GM12878 (cell line): Measurements from ENCODE around the gene UBE3B. TPM values are rescaled to one million over a fixed set of nuclear protein-coding genes. Genes with fewer than 3 reads are reported as not detected.

Experiments
- ATAC-seq: fragments of 200-7000 bp; cut with Tn5 transposase; 3 replicates; pipeline ENCODE4 v1.9.1; 2020; ENCODE audit warnings: mild to moderate bottlenecking, moderate library complexity
- BruUV-seq: library from RNA; stranded (reverse); fragments of 400-500 nt; replicated peaks from 2 replicates; lab custom pipeline; 2021; lab: Mats Ljungman, UMichigan
- CTCF ChIA-PET: fragments of 300-600 bp; sonication (Branson Sonifier 250); formaldehyde crosslinking; extraction: SDS; loops from one replicate; lab custom pipeline; 2021; ENCODE audit warnings: inconsistent platforms; lab: Yijun Ruan, JAX
- POLR2A ChIA-PET: fragments of 350-600 bp; formaldehyde crosslinking; extraction: SDS; loops from one replicate; lab custom pipeline; 2021; ENCODE audit warnings: inconsistent platforms; lab: Charles Lee
- RAD21 ChIA-PET: fragments of 300-600 bp; sonication (Branson Sonifier 250); formaldehyde crosslinking; loops from one replicate; lab custom pipeline; 2023; ENCODE audit warnings: antibody characterized with exemption; ENCODE audit not compliant: unreplicated experiment; lab: Charles Lee
- SMC1A ChIA-PET: fragments of 300-600 bp; sonication (Branson Sonifier 250); formaldehyde crosslinking; loops from one replicate; lab custom pipeline; 2023; ENCODE audit not compliant: unreplicated experiment, uncharacterized antibody; lab: Charles Lee
- DNase-seq: peaks from one replicate; pipeline ENCODE4 v3.0.0-alpha.2; 2011; ENCODE audit warnings: low read depth, low spot score
- FAIRE-seq: peaks from 3 replicates; lab custom pipeline; 2011; peaks lifted over from hg19 to GRCh38; lab: Jason Lieb, UNC
- H2AFZ ChIP-seq: 2 replicates; pipeline ENCODE4 v1.6.0; 2011; ENCODE audit warnings: low read depth, low read length, control low read depth; ENCODE audit not compliant: control insufficient read depth
- H3K27ac ChIP-seq: 2 replicates; pipeline ENCODE4 v1.5.1; 2011; ENCODE audit warnings: control low read depth; ENCODE audit not compliant: control insufficient read depth, insufficient read depth
- H3K27me3 ChIP-seq, 2 experiments: replicated peaks in 1 of 2; 2 replicates each; pipeline versions ENCODE4 v1.6.0 to v1.6.1; 2011; ENCODE audit warnings: low read length in 1 of 2; ENCODE audit not compliant: control insufficient read depth in 2 of 2, insufficient read depth in 2 of 2
- H3K36me3 ChIP-seq, 2 experiments: 2 replicates each; pipeline ENCODE4 v1.5.1; 2011; ENCODE audit warnings: low read length in 1 of 2; ENCODE audit not compliant: control insufficient read depth in 2 of 2, insufficient read depth in 2 of 2
- H3K4me1 ChIP-seq: 2 replicates; pipeline ENCODE4 v1.6.1; 2011; ENCODE audit warnings: mild to moderate bottlenecking, low read length, moderate library complexity, mixed read lengths; ENCODE audit not compliant: control insufficient read depth, insufficient read depth
- H3K4me2 ChIP-seq: 2 replicates; pipeline ENCODE4 v1.6.0; 2011; ENCODE audit warnings: control low read depth; ENCODE audit not compliant: control insufficient read depth, insufficient read depth
- H3K4me3 ChIP-seq: fragments of 200-600 bp; sonication (generic); 2 replicates; pipeline ENCODE4 v1.5.1; 2016
- H3K79me2 ChIP-seq: 2 replicates; pipeline ENCODE4 v1.6.0; 2011; ENCODE audit warnings: low read length; ENCODE audit not compliant: control insufficient read depth, insufficient read depth
- H3K9ac ChIP-seq: 2 replicates; pipeline ENCODE4 v1.8.0; 2011; ENCODE audit warnings: low read length, control low read depth, mixed read lengths; ENCODE audit not compliant: control insufficient read depth, insufficient read depth
- H3K9me3 ChIP-seq: replicated peaks from 3 replicates; pipeline ENCODE4 v1.5.1; 2011; ENCODE audit warnings: mild to moderate bottlenecking, low read length; ENCODE audit not compliant: control insufficient read depth, insufficient read depth
- H4K20me1 ChIP-seq: 2 replicates; pipeline ENCODE4 v1.6.0; 2011; ENCODE audit not compliant: control insufficient read depth, insufficient read depth
- NFIC ChIP-seq: IDR thresholded peaks from 2 replicates; pipeline ENCODE4 v1.6.1; 2012; ENCODE audit warnings: low read depth, mild to moderate bottlenecking, inconsistent platforms, low read length, moderate library complexity
- YBX1 ChIP-seq: fragments of 450-650 bp; IDR thresholded peaks from 2 replicates; pipeline ENCODE4 v1.6.1; 2016; ENCODE audit warnings: antibody characterized with exemption
- YY1 ChIP-seq: IDR thresholded peaks from 2 replicates; pipeline ENCODE4 v1.6.1; 2011; ENCODE audit warnings: low read depth, mild to moderate bottlenecking, low read length
- WGBS: methylation state at CpG from one replicate; pipeline ENCODE4 v1.1.6; 2016; ENCODE audit warnings: low lambda C conversion rate; ENCODE audit not compliant: insufficient replicate concordance, insufficient coverage; ENCODE audit errors: missing lambda C conversion rate; 5-methylcytosine and 5-hydroxymethylcytosine counted together
- in situ Hi-C: fragments of 300-500 bp; cut with MboI; formaldehyde crosslinking; loops from 9 replicates; pipeline ENCODE4 v1.14.3; 2018; ENCODE audit warnings: mixed read lengths
- intact Hi-C: fragments of 100-400 bp; cut with micrococcal nuclease; formaldehyde crosslinking; loops from one replicate; pipeline ENCODE4 v1.14.2; 2022; ENCODE audit not compliant: unreplicated experiment
- polyA plus RNA-seq, 11 experiments: library from polyadenylated mRNA; depleted of rRNA in 4 of 11; unstranded in 6 of 11; stranded (reverse) in 5 of 11; fragments of >200 nt; fragmentation: Nextera tagmentation in 4 of 11; fragmentation: Illumina TruSeq in 1 of 11; extraction: Ambion mirVana in 4 of 11; extraction: Trizol in 1 of 11; gene quantifications; 1 replicate in 1 of 11; 2 replicates in 10 of 11; pipeline versions ENCODE4 v1.2.1 to v1.2.3, GENCODE V29; 2011 to 2016; ENCODE audit warnings: inconsistent platforms in 2 of 11, missing spikeins in 2 of 11, low read depth in 1 of 11
- total RNA-seq, 4 experiments: library from RNA; depleted of rRNA in 3 of 4; stranded (reverse); fragments of >200 nt in 3 of 4; fragmentation: Illumina TruSeq in 1 of 4; extraction: Trizol in 1 of 4; gene quantifications; 2 replicates each; pipeline versions ENCODE4 v1.2.1 to v1.2.3, GENCODE V29; 2013 to 2021
- TF ChIP-seq, protein P1 (sequence below): IDR thresholded peaks from 2 replicates; pipeline ENCODE4 v1.6.1; 2011; ENCODE audit warnings: mild to moderate bottlenecking, low read depth, low read length, moderate library complexity; ENCODE audit not compliant: insufficient replicate concordance
- TF ChIP-seq, protein P2 (sequence below): fragments of 450-650 bp; IDR thresholded peaks from 2 replicates; pipeline ENCODE4 v1.6.1; 2017; ENCODE audit warnings: mild to moderate bottlenecking, moderate library complexity
- TF ChIP-seq, protein P3 (sequence below): fragments of 450-650 bp; conservative IDR thresholded peaks from 2 replicates; pipeline ENCODE4 v1.6.1; 2017; ENCODE audit warnings: mild to moderate bottlenecking, moderate library complexity

Gene UBE3B
- total and polyA plus RNA-seq, 10 of the 15 experiments (the other 5 are each of a cell fraction or from before 2014, with no cell fraction given) = 7.4 to 25.3 (median 17.1) TPM

DNA sequence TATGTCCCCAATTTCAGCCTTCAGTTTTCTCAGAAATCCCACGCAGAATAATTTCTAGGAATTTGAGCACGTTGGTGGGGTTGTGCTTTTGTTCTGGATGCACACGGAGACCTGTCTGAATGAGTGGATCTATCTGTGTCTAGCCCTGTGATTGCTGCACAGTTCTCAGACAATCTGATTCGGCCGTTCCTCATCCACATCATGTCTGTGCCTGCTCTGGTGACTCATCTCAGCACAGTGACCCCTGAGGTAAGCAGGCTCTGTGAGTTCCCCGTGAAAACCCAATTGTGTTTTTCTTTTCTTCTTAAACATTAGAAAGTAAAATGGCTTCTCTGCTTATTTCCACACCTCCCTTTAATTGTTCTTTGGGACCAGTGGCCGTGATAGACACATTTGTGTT is 20.2 kb downstream of the UBE3B start:
- in situ Hi-C loops (no loop called here), intact Hi-C loops (no loop called here)
- FAIRE-seq (no peak), DNase-seq (no peak), ATAC-seq (no peak)
- Histone ChIP-seq H3K4me3 (no peak overlapping the region), H3K79me2 (no peaks in the 10 kb centered on the region), H3K9ac (no peak overlapping the region), H3K27me3 (no peaks in the 10 kb centered on the region), H3K27ac (no peak overlapping the region), H3K4me1 (no peaks in the 10 kb centered on the region), H3K9me3 (no peaks in the 10 kb centered on the region), H2AFZ (no peak overlapping the region), H3K36me3 (peaks cover 2 to 21% of the 10 kb centered on the region in 2 experiments), H4K20me1 (no peaks in the 10 kb centered on the region), H3K4me2 (no peak overlapping the region)
- ChIA-PET CTCF (no interaction called here), POLR2A (no interaction called here), SMC1A (no interaction called here), RAD21 (no interaction called here)
- TF ChIP-seq, protein P1, sequence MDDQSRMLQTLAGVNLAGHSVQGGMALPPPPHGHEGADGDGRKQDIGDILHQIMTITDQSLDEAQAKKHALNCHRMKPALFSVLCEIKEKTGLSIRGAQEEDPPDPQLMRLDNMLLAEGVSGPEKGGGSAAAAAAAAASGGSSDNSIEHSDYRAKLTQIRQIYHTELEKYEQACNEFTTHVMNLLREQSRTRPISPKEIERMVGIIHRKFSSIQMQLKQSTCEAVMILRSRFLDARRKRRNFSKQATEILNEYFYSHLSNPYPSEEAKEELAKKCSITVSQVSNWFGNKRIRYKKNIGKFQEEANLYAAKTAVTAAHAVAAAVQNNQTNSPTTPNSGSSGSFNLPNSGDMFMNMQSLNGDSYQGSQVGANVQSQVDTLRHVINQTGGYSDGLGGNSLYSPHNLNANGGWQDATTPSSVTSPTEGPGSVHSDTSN = no peak
- 92% methylated on average over 7 of the region's 7 CpGs for WGBS
- BruUV-seq = no TSS peak

GRCh38 chr12:109500406-109501185 is 23.2 kb downstream of the UBE3B start:
- in situ Hi-C loops = no loop called here
- FAIRE-seq = no peak
- peaks cover 3 to 27% of the 10 kb centered on the region in 2 experiments for H3K36me3 ChIP-seq
- TF ChIP-seq YY1 = no peak
- TF ChIP-seq, protein P2, sequence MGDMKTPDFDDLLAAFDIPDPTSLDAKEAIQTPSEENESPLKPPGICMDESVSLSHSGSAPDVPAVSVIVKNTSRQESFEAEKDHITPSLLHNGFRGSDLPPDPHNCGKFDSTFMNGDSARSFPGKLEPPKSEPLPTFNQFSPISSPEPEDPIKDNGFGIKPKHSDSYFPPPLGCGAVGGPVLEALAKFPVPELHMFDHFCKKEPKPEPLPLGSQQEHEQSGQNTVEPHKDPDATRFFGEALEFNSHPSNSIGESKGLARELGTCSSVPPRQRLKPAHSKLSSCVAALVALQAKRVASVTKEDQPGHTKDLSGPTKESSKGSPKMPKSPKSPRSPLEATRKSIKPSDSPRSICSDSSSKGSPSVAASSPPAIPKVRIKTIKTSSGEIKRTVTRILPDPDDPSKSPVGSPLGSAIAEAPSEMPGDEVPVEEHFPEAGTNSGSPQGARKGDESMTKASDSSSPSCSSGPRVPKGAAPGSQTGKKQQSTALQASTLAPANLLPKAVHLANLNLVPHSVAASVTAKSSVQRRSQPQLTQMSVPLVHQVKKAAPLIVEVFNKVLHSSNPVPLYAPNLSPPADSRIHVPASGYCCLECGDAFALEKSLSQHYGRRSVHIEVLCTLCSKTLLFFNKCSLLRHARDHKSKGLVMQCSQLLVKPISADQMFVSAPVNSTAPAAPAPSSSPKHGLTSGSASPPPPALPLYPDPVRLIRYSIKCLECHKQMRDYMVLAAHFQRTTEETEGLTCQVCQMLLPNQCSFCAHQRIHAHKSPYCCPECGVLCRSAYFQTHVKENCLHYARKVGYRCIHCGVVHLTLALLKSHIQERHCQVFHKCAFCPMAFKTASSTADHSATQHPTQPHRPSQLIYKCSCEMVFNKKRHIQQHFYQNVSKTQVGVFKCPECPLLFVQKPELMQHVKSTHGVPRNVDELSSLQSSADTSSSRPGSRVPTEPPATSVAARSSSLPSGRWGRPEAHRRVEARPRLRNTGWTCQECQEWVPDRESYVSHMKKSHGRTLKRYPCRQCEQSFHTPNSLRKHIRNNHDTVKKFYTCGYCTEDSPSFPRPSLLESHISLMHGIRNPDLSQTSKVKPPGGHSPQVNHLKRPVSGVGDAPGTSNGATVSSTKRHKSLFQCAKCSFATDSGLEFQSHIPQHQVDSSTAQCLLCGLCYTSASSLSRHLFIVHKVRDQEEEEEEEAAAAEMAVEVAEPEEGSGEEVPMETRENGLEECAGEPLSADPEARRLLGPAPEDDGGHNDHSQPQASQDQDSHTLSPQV = no peak
- TF ChIP-seq, protein P3, sequence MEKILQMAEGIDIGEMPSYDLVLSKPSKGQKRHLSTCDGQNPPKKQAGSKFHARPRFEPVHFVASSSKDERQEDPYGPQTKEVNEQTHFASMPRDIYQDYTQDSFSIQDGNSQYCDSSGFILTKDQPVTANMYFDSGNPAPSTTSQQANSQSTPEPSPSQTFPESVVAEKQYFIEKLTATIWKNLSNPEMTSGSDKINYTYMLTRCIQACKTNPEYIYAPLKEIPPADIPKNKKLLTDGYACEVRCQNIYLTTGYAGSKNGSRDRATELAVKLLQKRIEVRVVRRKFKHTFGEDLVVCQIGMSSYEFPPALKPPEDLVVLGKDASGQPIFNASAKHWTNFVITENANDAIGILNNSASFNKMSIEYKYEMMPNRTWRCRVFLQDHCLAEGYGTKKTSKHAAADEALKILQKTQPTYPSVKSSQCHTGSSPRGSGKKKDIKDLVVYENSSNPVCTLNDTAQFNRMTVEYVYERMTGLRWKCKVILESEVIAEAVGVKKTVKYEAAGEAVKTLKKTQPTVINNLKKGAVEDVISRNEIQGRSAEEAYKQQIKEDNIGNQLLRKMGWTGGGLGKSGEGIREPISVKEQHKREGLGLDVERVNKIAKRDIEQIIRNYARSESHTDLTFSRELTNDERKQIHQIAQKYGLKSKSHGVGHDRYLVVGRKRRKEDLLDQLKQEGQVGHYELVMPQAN = no peak
- TF ChIP-seq YBX1 = no peak
- no peak for TF ChIP-seq NFIC

More at GRCh38 chr12:109500406-109501185, 23.2 kb downstream of the UBE3B start:
- H3K4me1 ChIP-seq = no peaks in the 10 kb centered on the region
- no peak overlapping the region for H3K4me2 ChIP-seq
- no peak for ATAC-seq
- no peak overlapping the region for H3K9ac ChIP-seq
- intact Hi-C loops = no loop called here
- no peaks in the 10 kb centered on the region for H3K79me2 ChIP-seq
- ChIA-PET RAD21 (no interaction called here), CTCF (interaction anchor here (1.2 kb wide), 1 partner anchor 67 kb away, joined by 3 read pairs; no protein-coding TSS in a partner anchor), POLR2A (no interaction called here), SMC1A (no interaction called here)
- no peaks in the 10 kb centered on the region for H3K27me3 ChIP-seq
- no peaks in the 10 kb centered on the region for H3K9me3 ChIP-seq
- no peak overlapping the region for H3K27ac ChIP-seq
- DNase-seq = no peak
- H3K4me3 ChIP-seq = no peak overlapping the region
- BruUV-seq = no TSS peak
- WGBS = 81% methylated on average over 9 of the region's 9 CpGs
- no peaks in the 10 kb centered on the region for H4K20me1 ChIP-seq
- no peak overlapping the region for H2AFZ ChIP-seq
